Adipocyte (in vitro differentiated cells): ENCODE measurements around the gene ASS1.
A peak's percentile ranks its signal among the peaks of the same experiment; 100 is the strongest.

Experiments
- DNase-seq: peaks from one replicate; pipeline ENCODE4 v3.0.0-alpha.2; 2015; ENCODE audit warnings: low read depth
- H3K27me3 ChIP-seq: replicated peaks from 2 replicates; pipeline ENCODE4 v1.7.0; 2013; ENCODE audit warnings: mild to moderate bottlenecking, low read length, moderate library complexity; ENCODE audit not compliant: control insufficient read depth, insufficient read depth
- H3K36me3 ChIP-seq: 2 replicates; pipeline ENCODE4 v1.7.0; 2013; ENCODE audit warnings: low read length, mild to moderate bottlenecking, moderate library complexity; ENCODE audit not compliant: control insufficient read depth, insufficient read depth, severe bottlenecking
- H3K4me1 ChIP-seq: 2 replicates; pipeline ENCODE4 v1.7.0; 2013; ENCODE audit warnings: mild to moderate bottlenecking, low read length, moderate library complexity; ENCODE audit not compliant: control insufficient read depth, insufficient read depth
- H3K4me3 ChIP-seq: 2 replicates; pipeline ENCODE4 v1.7.0; 2013; ENCODE audit warnings: mild to moderate bottlenecking, low read length, moderate library complexity
- H3K9ac ChIP-seq: 2 replicates; pipeline ENCODE4 v1.7.0; 2013; ENCODE audit warnings: mild to moderate bottlenecking, low read length, moderate library complexity
- H3K9me3 ChIP-seq: 2 replicates; pipeline ENCODE4 v1.7.0; 2013; ENCODE audit warnings: mild to moderate bottlenecking, low read length, moderate library complexity; ENCODE audit not compliant: control insufficient read depth

ASS1 gene

DNA sequence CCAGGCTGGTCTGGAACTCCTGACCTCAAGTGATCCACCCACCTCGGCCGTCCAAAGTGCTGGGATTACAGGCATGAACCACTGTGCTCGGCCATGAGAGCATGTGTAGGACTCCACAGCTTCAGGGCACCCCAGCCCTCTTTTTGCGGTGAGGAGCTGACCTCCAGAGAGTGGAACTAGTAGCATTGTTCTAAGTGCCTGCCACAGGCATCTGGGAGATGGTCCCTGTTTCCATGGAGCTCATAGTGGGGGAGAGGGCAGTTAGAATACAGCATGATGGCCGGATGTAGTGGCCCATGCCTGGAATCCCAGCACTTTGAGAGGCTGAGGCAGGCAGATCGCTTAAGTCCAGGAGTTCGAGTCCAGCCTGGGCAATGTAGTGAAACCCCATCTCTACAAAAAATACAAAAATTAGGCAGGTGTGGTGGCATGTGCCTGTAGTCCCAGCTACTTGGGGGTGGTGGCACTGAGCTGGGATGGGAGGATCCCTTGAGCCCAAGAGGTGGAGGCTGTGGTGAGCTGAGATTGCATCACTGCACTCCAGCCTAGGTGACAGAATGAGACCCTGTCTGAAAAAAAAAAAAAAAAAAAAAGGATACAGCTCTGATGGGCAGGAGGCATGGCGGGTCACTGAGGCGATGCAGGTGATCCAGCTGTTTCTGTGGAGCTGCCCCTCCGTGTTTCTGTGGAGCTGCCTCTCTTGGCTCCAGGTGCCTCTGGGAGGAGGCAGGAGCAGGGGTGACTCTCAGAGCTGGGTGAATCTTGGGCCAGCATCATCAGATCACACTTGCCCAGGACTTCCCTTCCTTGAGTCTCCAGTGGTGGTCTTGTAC is 4.2 kb downstream of the ASS1 start:
- Histone ChIP-seq H3K9ac (peak overlapping the region; percentile 99), H3K4me3 (no peak overlapping the region), H3K4me1 (peaks cover 55% of the 10 kb centered on the region), H3K9me3 (no peaks in the 10 kb centered on the region), H3K36me3 (peaks cover 43% of the 10 kb centered on the region), H3K27me3 (no peaks in the 10 kb centered on the region)
- no peak for DNase-seq

DNA sequence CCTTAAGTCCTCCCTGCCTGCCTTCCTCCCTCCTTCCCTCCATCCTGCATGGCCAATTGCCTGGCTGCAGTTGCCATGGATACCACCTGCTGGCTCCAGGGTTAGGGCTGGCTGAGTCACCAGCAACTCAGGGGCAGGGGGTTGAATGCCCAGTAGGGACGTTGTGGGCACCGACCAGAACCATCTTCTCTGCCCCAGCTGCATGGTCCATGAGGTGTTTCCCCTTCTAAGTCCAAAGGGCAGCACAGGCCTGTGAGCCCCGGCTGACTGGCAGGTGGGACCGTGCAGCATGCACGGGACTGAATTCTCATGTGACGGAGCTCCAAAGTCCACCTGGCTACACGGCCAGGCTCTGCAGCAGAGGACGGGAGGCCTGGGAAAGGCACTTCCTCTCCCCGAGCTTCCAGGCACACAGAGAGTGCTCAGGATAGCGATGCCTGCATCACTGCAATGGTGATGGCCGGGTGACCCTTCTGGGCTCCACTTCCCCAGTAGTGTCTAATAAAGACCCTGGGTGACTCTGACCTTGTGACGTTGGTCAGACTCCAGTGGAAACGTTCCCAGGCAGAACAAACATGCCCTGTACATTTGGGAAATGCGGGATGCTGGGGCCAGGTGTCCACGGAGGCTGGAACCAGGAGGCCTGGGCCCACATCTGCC is 5.7 kb downstream of the ASS1 start:
- Histone ChIP-seq H3K4me3 (no peak overlapping the region), H3K36me3 (peaks cover 57% of the 10 kb centered on the region), H3K9me3 (no peaks in the 10 kb centered on the region), H3K9ac (peak overlapping the region; percentile 53), H3K27me3 (no peaks in the 10 kb centered on the region), H3K4me1 (peaks cover 55% of the 10 kb centered on the region)
- no peak for DNase-seq

DNA sequence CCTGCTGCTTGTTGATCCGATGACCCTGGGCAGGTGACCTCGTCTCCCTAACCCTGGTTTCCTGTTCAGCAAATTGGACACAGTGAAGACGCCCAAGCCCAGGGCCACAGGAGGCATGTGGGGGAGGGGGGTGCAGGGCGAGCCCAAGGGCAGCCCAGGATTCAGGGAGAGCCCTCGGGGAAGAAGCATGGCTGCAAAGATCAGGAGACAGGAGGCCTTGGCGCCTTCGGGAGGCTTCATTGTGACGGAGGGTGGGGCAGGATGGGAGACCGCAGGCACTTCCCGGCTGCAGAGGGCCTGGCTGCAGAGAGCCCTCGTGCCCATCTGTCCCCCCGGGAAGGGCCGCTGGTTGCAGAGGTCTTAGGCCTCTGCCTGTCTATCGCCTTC is 6.2 kb downstream of the ASS1 start:
- Histone ChIP-seq H3K36me3 (peaks cover 63% of the 10 kb centered on the region), H3K4me1 (peaks cover 55% of the 10 kb centered on the region), H3K4me3 (no peak overlapping the region), H3K9me3 (no peaks in the 10 kb centered on the region), H3K27me3 (no peaks in the 10 kb centered on the region), H3K9ac (peak overlapping the region; percentile 53)
- no peak for DNase-seq

DNA sequence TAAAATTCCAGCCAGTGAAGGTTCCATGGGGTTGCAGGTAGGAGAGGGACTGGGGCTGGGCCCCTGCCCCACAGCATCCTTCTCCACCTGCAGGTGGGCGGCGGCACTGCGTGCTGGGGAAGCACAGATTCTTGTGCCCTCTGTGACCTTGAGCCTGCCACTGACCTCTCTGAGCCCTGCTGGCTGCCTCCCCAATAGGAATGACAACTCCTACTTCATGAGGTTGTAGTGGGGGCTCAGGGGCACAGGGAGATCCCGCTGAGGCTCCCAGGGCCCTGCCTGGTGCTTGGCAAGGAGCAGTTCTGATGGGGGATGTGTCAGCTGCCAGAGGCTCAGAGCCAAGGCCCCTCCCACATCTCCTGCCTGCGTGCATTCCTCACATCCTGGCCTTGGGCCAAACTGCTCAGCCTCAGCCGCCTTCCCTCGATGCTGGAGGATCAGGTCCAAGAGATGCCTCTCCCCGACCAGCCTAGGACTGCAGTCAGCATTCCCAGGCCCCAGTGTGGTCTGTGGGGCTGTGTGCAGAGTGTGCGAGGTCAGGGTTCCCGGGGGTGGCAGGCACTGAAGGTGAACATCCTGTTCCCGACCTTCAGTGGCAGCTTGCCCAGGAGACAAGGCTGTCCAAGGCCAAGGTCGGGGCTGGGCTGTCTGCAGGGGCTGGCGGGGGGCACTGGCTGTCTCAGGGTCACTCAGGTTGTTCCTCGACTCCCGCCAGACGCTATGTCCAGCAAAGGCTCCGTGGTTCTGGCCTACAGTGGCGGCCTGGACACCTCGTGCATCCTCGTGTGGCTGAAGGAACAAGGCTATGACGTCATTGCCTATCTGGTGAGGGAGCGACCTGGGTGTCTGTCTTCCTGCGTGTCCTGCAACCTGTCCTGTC is 7.0 kb downstream of the ASS1 start:
- peak; percentile 95 for DNase-seq
- Histone ChIP-seq H3K9ac (peak overlapping the region; percentile 53), H3K4me1 (peaks cover 53% of the 10 kb centered on the region), H3K4me3 (no peak overlapping the region), H3K27me3 (no peaks in the 10 kb centered on the region), H3K9me3 (no peaks in the 10 kb centered on the region), H3K36me3 (peaks cover 66% of the 10 kb centered on the region)

DNA sequence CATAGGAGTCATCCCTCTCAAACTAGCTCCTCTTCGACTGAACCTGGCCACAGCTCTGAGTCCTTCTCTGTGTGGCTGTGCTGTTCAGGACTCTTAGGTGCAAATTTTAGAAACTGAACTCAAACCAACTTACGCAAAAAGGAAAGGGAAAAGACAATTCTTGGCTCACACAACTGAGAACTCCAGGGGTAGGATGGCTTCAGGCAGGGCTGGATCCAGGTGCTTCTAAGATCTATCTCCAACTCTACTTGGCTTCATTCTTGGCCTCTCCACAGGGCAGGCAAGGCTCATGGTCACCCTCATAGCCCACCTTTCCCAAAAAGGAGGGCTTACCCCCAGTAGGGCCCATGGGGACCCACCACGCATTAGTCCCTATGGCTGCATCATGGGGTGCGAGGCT is 8.1 kb downstream of the ASS1 start:
- DNase-seq = no peak
- peaks cover 76% of the 10 kb centered on the region for H3K36me3 ChIP-seq
- no peaks in the 10 kb centered on the region for H3K9me3 ChIP-seq
- H3K9ac ChIP-seq = no peak overlapping the region
- H3K4me1 ChIP-seq = peaks cover 42% of the 10 kb centered on the region
- no peak overlapping the region for H3K4me3 ChIP-seq
- H3K27me3 ChIP-seq = no peaks in the 10 kb centered on the region

DNA sequence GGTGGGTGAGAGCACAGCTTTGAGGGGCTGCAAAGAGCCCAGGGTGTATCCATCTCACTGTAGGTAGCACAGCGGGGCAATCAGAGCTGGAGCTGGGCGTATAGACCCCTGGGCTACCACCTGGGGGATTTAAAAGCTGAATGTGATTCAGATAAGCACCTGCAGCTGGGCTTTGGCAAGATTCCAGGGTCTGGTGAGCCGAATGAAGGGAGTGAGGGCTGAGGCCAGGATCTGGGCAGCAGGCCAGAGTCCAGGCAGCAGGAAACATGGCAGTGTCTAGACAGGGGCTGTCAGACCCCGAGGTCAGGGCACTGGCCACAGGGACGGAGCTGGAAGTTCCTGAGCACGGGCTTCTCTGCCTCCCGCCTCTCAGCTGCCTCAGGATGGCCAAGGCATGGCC is 8.7 kb downstream of the ASS1 start:
- Histone ChIP-seq H3K4me3 (no peak overlapping the region), H3K27me3 (no peaks in the 10 kb centered on the region), H3K9me3 (no peaks in the 10 kb centered on the region), H3K36me3 (peaks cover 79% of the 10 kb centered on the region), H3K4me1 (peaks cover 35% of the 10 kb centered on the region), H3K9ac (no peak overlapping the region)
- peak; percentile 20 for DNase-seq

DNA sequence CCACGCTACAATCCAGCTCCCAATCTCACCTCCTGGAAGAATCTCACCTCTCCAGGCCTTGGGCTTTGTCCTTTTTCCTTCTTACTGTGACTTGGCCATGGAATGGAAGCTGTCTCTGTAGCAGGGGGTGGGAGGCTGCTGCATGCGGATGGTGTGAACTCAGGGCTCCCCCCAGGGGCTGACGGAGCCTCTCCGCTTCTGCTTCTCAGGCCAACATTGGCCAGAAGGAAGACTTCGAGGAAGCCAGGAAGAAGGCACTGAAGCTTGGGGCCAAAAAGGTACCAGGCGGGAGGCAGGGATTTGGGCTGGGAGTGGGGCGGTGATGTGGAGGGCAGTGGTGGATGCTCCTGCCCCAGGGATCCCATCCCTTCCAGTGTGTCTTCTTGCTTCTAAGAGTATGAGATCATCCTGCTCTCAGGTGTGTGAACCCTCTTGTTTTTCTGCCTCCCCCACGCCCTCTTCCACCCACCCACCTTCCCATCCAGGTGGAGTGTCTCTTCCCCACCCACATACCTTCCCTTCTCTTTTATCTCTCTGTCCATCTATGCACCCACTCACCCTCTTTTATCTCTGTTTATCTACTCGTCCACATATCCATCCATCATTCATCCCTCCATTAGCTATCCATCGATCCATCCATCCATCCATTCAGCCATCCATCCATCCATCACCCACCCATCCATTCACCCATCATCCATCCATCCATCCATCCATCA is 9.5 kb downstream of the ASS1 start:
- Histone ChIP-seq H3K9me3 (no peaks in the 10 kb centered on the region), H3K4me1 (peaks cover 30% of the 10 kb centered on the region), H3K27me3 (no peaks in the 10 kb centered on the region), H3K36me3 (peaks cover 80% of the 10 kb centered on the region), H3K9ac (no peak overlapping the region), H3K4me3 (no peak overlapping the region)
- no peak for DNase-seq

DNA sequence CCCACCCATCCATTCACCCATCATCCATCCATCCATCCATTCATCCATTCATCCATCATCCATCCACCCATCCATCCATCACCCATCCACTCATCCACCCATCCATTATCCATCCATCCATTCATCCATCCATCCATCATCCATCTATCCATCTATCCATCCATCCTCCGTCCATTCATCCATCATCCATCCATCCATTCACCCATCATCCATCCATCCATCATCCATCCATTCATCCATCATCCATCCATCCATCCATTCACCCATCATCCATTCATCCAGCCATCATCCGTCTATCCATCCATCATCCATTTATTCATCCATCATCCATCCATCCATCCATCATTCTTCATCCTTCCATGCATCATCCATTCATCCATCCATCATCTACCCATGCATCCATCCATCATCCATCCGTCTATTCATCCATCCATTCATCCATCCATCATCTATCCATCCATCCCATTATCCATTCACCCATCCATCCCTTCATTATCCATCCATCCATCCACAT is 10.1 kb downstream of the ASS1 start:
- Histone ChIP-seq H3K4me3 (no peak overlapping the region), H3K36me3 (peaks cover 80% of the 10 kb centered on the region), H3K27me3 (no peaks in the 10 kb centered on the region), H3K9me3 (no peaks in the 10 kb centered on the region), H3K9ac (no peak overlapping the region), H3K4me1 (peaks cover 24% of the 10 kb centered on the region)
- DNase-seq = no peak

DNA sequence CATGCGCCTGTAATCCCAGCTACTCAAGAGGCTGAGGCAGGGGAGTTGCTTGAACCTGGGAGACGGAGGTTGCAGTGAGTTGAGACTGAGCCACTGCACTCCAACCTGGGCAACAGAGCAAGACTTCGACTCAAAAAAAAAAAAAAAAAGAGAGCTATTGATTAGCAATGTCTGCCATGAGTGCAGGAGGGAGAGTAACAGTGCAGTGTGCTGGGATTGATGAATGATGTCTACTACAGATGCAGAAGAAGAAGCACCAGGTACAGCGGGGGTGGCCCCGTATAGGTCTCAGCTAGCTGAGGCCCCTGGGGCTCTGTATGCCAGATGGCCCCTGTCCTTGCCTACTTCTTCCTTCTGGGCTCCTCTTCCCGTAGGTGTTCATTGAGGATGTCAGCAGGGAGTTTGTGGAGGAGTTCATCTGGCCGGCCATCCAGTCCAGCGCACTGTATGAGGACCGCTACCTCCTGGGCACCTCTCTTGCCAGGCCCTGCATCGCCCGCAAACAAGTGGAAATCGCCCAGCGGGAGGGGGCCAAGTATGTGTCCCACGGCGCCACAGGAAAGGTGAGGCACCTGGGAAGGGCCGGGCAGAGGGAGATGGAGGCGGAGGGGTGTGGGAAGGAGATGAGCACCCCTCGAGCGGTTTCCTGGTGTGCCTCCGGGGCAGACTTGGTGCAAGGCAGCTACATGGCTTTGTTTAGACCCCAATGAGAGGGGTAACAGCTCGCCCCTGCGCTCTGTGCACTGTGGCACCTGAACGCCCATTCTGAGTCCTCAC is 13.5 kb downstream of the ASS1 start:
- DNase-seq = no peak
- Histone ChIP-seq H3K9ac (no peak overlapping the region), H3K9me3 (no peaks in the 10 kb centered on the region), H3K36me3 (peaks cover 92% of the 10 kb centered on the region), H3K4me1 (peaks cover 2% of the 10 kb centered on the region), H3K27me3 (no peaks in the 10 kb centered on the region), H3K4me3 (no peak overlapping the region)

DNA sequence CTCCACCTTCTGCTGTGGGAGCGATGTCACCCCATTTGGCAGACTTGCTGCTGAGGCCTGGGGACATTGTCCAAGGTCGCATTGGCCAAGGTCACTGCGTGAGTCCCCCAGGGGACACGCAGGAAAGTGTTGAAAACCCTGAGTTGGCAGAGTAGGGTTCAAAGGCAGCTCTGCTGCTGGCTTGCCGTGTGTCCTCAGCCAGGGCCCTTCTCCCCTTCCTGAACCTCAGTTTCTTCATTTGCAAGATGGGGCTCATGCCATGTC is 14.0 kb downstream of the ASS1 start:
- Histone ChIP-seq H3K4me3 (no peak overlapping the region), H3K9me3 (no peaks in the 10 kb centered on the region), H3K27me3 (no peaks in the 10 kb centered on the region), H3K36me3 (peaks cover 94% of the 10 kb centered on the region), H3K9ac (peak overlapping the region; percentile 18), H3K4me1 (peaks cover 2% of the 10 kb centered on the region)
- DNase-seq = no peak
